Measurements from ENCODE around the gene LELP1.
"Not testable (repeated sequence)": the region's sequence is repeated elsewhere in the genome, so short reads cannot be mapped to it uniquely, and the experiment has no call there.

Gene LELP1

GRCh38 chr1:153229076-153229829 lies 26.0 kb downstream of the LELP1 start:
- DNase-seq: not testable (repeated sequence)

GRCh38 chr1:153231363-153231762 lies 28.1 kb downstream of the LELP1 start:
- DNase-seq: no peak

GRCh38 chr1:153231785-153232184 lies 28.6 kb downstream of the LELP1 start:
- DNase-seq: no peak

GRCh38 chr1:153232553-153232952 lies 29.3 kb downstream of the LELP1 start:
- DNase-seq: no peak

- DNase-seq: no peak
These were observed 30.2 kb downstream of the LELP1 start for GRCh38 chr1:153233448-153233847.

- DNase-seq: no peak
These were observed 35.3 kb downstream of the LELP1 start for GRCh38 chr1:153238527-153238926.

GRCh38 chr1:153242160-153242559 lies 38.9 kb downstream of the LELP1 start:
- no peak for DNase-seq

- DNase-seq: no peak
These were observed 42.2 kb downstream of the LELP1 start for GRCh38 chr1:153245466-153245865.

GRCh38 chr1:153246018-153246417 lies 42.8 kb downstream of the LELP1 start:
- DNase-seq: no peak

- DNase-seq: no peak
These were observed 43.6 kb downstream of the LELP1 start for GRCh38 chr1:153246825-153247224.

- no peak for DNase-seq
These were observed 45.1 kb downstream of the LELP1 start for GRCh38 chr1:153248176-153248879.

- no peak for DNase-seq
These were observed 46.9 kb downstream of the LELP1 start for GRCh38 chr1:153250166-153250565.

GRCh38 chr1:153251087-153251486 lies 47.9 kb downstream of the LELP1 start:
- DNase-seq: no peak

GRCh38 chr1:153251562-153251961 lies 48.3 kb downstream of the LELP1 start:
- DNase-seq: no peak

GRCh38 chr1:153251988-153252387 lies 48.8 kb downstream of the LELP1 start:
- no peak for DNase-seq

GRCh38 chr1:153253076-153253475 lies 49.8 kb downstream of the LELP1 start:
- no peak for DNase-seq

- DNase-seq: no peak
These were observed 50.5 kb downstream of the LELP1 start for GRCh38 chr1:153253693-153254092.
